ENCODE results near the gene HSPA12A.

HSPA12A gene

GRCh38 chr10:116699049-116699448 lies 43.3 kb downstream of the HSPA12A start:
- no peaks in the 10 kb centered on the region for H3K9me3 ChIP-seq
- H3K36me3 ChIP-seq: no peaks in the 10 kb centered on the region
- no peak overlapping the region for H3K4me3 ChIP-seq (ENCODE audit: low read depth in 1 of 2, low read length in 1 of 2)
- no peak overlapping the region for H3K27ac ChIP-seq
- no peaks in the 10 kb centered on the region for H3K4me1 ChIP-seq (ENCODE audit: control insufficient read depth in 1 of 2, insufficient read depth in 1 of 2, low read depth in 1 of 2, low read length in 1 of 2)
- H3K27me3 ChIP-seq: no peaks in the 10 kb centered on the region
- no peak for TF ChIP-seq CTCF (IDR thresholded peaks at IDR 0.05)

- Histone ChIP-seq H3K27ac (no peak overlapping the region), H3K27me3 (no peaks in the 10 kb centered on the region), H3K9me3 (no peaks in the 10 kb centered on the region), H3K4me3 (ENCODE audit: low read depth in 1 of 2, low read length in 1 of 2) (no peak overlapping the region), H3K36me3 (no peaks in the 10 kb centered on the region), H3K4me1 (ENCODE audit: control insufficient read depth in 1 of 2, insufficient read depth in 1 of 2, low read depth in 1 of 2, low read length in 1 of 2) (no peaks in the 10 kb centered on the region)
- TF ChIP-seq CTCF (IDR thresholded peaks at IDR 0.05): no peak
These were observed 44.0 kb downstream of the HSPA12A start for GRCh38 chr10:116698364-116698763.

- TF ChIP-seq CTCF (IDR thresholded peaks at IDR 0.05): no peak
- Histone ChIP-seq H3K36me3 (no peaks in the 10 kb centered on the region), H3K4me3 (ENCODE audit: low read depth in 1 of 2, low read length in 1 of 2) (no peak overlapping the region), H3K27ac (no peak overlapping the region), H3K4me1 (ENCODE audit: control insufficient read depth in 1 of 2, insufficient read depth in 1 of 2, low read depth in 1 of 2, low read length in 1 of 2) (no peaks in the 10 kb centered on the region), H3K27me3 (no peaks in the 10 kb centered on the region), H3K9me3 (no peaks in the 10 kb centered on the region)
These were observed 44.5 kb downstream of the HSPA12A start for GRCh38 chr10:116697816-116698215.

GRCh38 chr10:116696919-116697318 lies 45.4 kb downstream of the HSPA12A start:
- H3K27me3 ChIP-seq: peaks cover under 1% of the 10 kb centered on the region
- no peak for TF ChIP-seq CTCF (IDR thresholded peaks at IDR 0.05)
- H3K36me3 ChIP-seq: no peaks in the 10 kb centered on the region
- H3K27ac ChIP-seq: no peak overlapping the region
- no peak overlapping the region for H3K4me3 ChIP-seq (ENCODE audit: low read depth in 1 of 2, low read length in 1 of 2)
- no peaks in the 10 kb centered on the region for H3K9me3 ChIP-seq
- H3K4me1 ChIP-seq (ENCODE audit: control insufficient read depth in 1 of 2, insufficient read depth in 1 of 2, low read depth in 1 of 2, low read length in 1 of 2): no peaks in the 10 kb centered on the region

- H3K9me3 ChIP-seq: no peaks in the 10 kb centered on the region
- H3K27ac ChIP-seq: no peak overlapping the region
- H3K27me3 ChIP-seq: peaks cover 12% of the 10 kb centered on the region
- H3K36me3 ChIP-seq: no peaks in the 10 kb centered on the region
- no peak overlapping the region for H3K4me3 ChIP-seq (ENCODE audit: low read depth in 1 of 2, low read length in 1 of 2)
- H3K4me1 ChIP-seq (ENCODE audit: control insufficient read depth in 1 of 2, insufficient read depth in 1 of 2, low read depth in 1 of 2, low read length in 1 of 2): no peaks in the 10 kb centered on the region
- TF ChIP-seq CTCF (IDR thresholded peaks at IDR 0.05): no peak
These were observed 47.5 kb downstream of the HSPA12A start for GRCh38 chr10:116694927-116695268.
